SKM-1 treated with dmso at 0.1 percent for 144 hours (cell line): ENCODE data around the gene ABHD16B.

ENCODE experiments used
- DNase-seq: peaks from one replicate; lab custom pipeline; 2025; ENCODE audit not compliant: unreplicated experiment; lab: John Stamatoyannopoulos, UW

ABHD16B gene

GRCh38 chr20:63894358-63895201, 33.3 kb downstream of the ABHD16B start, which contains the start of gene DNAJC5:
TSS of gene DNAJC5 (plus strand) at chr20:63895126. CDS start at chr20:63928346, 33,220 bp downstream.
- DNase-seq = peak; percentile 83

DNA sequence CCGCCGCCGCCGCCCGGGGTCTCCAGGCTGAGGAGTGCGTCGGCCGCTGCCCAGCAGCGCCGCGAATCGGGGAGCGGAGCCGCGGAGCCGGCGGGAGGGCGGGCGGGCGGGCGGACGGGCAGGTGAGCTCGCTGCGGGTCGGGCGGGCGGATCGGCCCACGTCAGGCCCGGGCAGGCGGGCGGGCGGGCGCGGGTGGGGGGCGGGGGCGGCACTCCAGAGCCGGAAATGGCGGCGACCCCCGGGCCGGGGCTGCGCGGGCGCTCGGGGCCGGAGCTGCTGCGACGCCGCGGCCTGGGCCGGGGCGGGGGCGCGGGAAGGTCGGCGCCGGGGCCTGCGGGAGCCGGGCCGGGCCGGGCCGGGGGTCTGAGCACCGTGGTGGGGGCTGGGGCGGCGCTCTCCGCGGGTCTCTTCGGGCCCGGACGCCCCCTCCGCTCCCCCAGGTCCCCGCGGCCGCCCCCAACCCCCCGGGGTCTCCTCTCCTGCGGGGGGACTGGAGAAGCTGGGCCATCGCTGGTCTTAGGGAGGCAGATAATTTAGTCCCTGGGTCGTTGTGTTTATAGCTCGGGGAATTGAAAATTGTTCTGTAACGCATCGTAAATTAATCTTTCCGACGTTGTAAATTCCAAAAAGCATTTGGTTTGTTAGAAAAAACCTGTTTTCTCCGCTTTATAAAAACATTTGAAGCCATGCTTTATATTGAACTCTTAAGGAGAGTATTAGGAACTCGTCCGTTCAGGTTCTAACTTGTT, 34.1 kb downstream of the ABHD16B start:
- DNase-seq = no peak

DNA sequence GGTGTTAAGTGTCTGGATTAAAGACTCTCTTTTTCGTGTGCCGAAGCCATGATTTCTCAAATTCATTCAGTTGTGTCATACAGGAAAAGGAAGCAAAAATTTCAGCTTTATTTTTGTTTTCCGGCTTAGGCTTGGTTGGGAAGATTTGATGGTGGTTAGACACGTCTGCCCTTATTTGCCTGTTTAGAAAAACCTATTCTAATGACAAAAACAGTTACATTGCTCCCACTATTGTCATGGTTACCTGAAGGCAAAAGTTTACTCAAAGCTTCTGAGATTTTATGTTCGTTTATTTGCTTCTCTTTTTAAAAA, 34.6 kb downstream of the ABHD16B start:
- peak; percentile 61 for DNase-seq

GRCh38 chr20:63896264-63897105, 35.2 kb downstream of the ABHD16B start:
- peak; percentile 74 for DNase-seq

DNA sequence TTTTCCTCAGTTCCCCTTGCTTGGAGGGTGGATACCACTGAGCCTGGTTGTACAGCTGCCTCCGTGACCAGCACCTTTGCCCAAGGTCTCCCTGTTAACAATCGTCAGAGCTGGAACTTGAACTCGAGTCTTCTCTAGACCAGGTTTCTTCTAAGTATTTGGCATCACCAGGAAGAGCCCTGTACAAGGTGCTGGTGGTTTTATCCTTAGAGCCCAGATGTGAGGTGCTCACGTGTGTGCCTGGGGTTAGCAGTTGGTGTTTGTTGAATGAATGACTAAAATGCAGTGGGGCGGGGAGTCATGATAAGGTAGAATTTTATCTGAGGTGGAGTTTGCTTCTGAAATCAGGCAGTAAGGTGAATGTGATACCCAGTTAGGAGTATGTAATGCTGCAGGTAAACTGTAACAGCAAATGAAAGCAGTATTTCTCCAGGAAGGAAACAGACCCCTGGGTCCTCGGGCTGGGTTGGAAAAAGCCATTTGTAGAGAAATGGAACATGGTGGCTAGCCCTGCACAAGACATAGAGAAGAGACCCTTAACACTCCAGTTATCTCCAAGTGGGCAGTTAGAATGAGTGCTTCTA, 36.8 kb downstream of the ABHD16B start:
- no peak for DNase-seq

DNA sequence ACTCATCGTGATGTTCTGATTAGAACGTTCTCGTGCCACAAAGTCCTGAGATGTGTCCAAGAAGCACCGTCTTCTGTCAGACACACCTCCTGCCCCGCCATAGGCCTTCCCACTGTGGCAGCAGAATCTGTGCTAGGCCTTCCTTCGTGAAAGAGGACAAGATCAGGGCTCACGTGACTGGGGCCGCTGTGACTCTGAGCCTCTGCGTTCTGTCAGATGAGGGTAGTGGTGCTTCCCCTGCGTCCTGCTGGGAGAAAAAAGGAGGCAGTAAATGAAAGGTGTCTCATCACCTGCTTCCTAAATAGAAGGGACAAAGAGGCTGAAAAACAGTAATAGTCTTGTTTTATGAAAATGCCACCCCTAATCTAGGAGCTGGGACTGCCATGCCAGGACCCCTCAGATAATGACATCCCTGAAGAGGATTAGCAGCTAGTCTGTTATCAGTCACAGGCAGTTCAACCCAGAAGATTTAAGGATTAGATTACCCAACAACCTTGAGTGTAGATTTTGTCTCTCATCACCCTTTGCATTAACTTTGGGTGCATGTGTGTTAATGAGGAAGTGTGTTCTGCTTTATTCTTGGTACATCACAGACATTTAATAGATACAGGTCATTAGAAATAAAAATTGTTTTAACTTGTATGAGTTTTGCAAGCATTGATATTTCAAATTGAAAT, 37.7 kb downstream of the ABHD16B start:
- DNase-seq = peak; percentile 54

DNA sequence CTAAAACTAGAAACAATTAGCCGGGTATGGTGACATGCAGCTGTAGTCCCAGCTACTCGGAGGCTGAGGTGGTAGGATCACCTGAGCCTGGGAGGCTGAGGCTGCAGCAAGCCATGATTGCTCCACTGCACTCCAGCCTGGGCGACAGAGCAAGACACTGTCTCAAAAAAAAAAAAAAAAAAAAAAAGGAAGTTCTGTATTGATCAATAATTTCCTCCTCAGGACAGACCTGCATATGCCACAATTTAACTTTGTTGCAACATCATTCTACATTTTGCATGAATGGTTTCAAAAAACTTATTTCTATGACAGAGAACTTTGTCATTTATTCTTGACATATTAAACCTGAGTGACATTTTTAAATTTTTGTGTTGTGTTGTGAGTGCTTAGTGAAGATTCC, 39.1 kb downstream of the ABHD16B start:
- peak; percentile 82 for DNase-seq

GRCh38 chr20:63903796-63904561, 42.7 kb downstream of the ABHD16B start:
- peak; percentile 73 for DNase-seq

- DNase-seq = no peak
These were observed 46.8 kb downstream of the ABHD16B start for GRCh38 chr20:63908008-63908682.

GRCh38 chr20:63911176-63911575, 49.9 kb downstream of the ABHD16B start:
- DNase-seq = no peak
